Embryonic facial prominence (tissue), 1 donor: Measurements from ENCODE around the gene LARP4.
A peak's percentile ranks its signal among the peaks of the same experiment; 100 is the strongest.
"Not testable (repeated sequence)": the region's sequence is repeated elsewhere in the genome, so short reads cannot be mapped to it uniquely, and the experiment has no call there.

Experiments used
- DNase-seq: peaks from one replicate; pipeline ENCODE4 v3.0.0-alpha.2; 2016; ENCODE audit errors: extremely low spot score

LARP4 gene

DNA sequence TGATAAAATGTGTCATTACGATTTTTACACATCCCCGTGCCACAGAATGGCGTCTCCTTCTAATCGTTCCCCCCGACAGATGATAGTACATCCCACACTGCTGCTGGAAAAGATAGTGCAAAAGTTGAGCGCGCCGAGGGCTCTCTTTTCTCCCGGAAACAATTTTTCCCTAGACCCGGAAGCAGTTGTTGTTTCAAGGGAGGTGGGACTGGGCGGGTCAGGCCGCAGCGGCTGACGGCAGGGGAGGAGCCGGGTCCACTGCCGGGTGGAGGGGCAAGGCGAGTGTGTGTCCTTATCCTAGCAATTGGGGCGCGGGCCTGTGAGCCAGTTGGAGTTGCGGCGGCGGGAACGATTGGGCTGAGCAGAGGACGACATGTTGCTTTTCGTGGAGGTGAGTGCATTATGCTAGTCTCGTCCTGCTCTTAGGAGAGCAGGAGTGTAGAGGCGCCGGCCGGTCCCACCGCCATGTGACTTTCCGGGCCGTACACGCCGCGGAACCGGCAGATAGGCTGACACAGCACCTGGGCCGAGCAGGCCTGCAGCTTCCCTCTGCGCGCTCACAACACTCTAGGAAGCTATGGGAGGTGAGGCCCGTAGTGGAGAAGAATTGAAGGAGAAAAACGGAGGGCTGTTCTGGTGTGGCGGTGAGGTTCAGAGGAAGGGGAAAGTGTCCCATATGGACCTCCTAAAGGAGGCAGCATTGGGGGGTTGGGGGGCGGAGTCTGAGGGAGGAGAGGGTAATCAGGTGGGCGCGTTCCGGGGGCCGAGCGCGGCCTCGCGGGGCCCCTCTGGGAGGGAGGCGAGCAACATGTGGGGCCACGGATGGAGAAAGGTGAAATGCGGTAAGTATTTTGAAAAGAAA lies at the start of gene LARP4:
Gene LARP4 (plus strand): TSS at position 248 of the 862 bp plus-strand sequence. CDS start 126 bp downstream, at position 374.
- peak; percentile 95 for DNase-seq

DNA sequence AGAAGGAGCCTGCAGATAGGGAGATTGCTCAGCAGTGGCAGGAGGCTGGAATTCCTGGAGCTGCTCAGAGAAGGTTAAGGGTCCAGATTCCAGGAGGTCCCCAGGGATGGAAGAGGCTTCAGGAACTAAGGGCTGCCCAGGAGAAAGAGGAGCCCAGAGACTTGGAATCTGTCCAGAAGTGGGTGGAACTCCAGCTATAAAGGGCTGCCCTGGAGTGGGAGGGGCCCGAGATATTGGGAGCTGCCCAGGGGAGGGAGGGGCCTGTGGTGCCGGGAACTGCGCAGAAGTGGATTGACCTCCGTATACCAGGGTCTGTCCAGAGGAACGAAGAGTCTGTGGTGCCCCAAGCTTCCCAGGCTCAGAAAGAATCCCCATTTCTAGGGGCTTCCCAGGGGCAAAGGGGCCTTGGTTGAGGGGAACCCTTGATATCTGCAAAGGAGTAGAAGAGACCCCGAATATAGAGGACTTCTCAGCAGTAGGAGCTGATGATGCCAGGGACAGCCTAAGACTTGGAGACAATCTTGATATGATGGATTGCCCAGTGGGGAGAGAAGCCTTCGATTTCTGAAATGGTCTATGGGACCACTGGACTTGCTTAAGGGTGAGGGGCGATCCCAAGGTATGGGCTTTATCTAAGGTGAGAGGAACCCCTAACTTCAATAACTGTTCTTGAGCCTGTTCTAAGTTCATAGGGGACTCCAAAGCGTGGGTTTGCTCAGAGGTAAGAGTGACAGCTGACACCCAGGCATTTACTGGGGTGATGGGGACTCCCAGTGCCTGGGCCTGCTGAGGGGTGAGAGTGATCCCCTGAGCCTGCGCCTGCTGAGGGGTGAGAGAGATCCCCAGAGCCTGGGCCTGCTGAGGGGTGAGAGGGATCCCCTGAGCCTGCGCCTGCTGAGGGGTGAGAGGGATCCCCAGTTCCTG lies 49.3 kb upstream of the LARP4 start:
- no peak for DNase-seq

DNA sequence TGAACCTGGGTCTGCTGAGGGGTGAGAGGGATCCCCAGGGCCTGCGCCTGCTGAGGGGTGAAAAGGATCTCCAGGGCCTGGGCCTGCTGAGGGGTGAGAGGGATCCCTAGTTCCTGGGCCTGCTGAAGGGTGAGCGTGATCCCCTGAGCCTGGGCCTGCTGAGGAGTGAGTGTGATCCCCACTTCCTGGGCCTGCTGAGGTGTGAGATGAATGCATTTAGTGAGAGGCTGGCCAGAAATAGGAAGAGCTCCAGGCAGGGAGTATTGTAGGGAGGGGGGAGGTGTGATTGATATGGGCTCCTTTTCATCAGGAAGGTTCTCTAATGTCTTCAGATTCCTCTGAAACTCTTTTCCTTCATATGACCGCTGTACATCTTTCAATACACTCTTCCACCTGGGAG lies 47.3 kb upstream of the LARP4 start:
- DNase-seq = no peak

DNA sequence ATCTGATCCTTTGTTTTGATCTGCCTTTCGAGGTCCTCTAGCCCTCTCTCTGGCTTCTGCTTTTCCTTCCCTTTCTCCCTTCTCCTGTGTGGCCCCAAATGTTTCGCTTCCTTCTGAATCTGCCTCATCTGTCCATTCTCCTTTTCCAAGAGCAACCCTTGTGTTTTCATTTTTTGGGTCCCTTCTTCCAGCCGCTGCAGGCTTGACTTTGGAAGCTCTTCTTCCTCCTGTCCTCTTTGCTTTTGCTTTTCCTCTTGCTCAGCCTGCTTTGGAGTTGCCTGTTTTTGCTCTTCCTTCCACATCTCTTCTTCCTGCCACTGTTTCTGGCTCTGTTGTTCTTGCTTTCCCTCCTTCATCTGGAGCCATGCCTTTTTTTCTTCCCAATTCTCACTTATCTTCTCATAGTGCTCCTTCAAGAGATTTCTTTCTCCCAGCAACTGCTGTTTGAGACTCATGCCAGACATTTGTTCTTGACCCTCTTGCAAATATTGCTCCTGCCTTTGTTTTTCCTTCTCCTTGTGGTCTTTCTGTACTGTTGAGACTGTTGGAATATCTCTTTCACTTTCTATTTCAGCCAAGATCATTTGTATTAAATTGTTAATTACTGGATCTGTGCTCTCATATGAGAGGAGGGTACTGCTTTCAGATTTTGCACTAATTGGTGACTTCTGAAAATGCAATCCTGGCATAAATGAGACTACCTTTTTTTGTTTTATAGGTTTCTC lies 46.7 kb upstream of the LARP4 start:
- DNase-seq = no peak

DNA sequence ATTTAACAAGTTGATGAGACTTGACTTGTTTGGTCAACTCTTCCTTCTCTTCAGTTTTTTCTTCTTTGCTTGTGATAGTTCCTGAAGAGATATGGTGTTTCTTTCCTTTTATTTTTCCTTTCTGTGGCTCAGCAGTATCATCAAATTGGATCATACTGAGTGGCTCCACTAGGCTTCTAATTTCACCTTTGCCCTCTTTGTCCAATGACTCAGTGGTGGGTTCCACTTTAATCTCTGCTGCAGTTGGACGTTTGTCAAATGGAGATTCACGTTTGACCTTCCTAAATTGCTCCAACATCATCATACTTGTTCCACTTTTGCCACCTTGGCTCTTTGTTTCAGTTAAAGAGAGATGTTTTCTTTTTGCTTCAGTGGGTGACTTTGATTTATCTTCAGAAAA lies 45.8 kb upstream of the LARP4 start:
- no peak for DNase-seq

DNA sequence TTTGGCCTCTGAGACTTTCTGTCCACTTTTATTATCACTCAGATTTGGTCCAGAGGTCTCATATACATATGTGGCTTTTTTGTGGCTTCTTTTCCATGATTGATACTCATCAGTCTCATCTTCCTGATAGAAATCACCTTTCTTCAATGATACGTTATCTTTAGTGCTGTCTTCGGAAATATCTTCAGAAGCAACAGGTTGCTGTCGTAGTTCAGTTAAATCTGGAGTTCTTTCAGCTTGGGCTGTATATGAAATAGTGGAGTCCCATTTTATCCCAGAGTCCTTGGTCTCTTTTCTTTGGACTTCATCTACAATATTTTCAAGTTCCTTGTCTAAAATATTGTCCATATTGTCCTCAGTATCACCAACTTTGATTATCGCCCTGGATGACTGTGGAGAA lies 45.3 kb upstream of the LARP4 start:
- no peak for DNase-seq

DNA sequence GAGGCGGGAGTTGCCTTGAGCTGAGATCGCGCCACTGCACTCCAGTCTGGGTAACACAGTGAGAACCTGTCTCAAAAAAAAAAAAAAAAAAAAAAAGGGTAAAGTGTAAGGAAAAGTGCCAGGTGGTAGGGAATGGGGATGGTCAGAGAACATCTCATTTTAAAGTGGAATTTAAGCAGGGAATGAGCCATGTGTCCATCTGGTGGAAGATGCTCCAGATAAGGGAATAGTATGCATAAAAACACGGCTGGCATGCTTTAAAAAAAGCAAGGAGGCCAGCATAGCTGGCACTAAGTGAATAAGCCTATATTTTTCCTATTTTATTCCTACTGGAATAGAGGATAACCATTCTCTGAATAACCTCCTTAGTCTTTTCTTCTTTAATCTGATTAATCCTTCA lies 38.0 kb upstream of the LARP4 start:
- DNase-seq = no peak

DNA sequence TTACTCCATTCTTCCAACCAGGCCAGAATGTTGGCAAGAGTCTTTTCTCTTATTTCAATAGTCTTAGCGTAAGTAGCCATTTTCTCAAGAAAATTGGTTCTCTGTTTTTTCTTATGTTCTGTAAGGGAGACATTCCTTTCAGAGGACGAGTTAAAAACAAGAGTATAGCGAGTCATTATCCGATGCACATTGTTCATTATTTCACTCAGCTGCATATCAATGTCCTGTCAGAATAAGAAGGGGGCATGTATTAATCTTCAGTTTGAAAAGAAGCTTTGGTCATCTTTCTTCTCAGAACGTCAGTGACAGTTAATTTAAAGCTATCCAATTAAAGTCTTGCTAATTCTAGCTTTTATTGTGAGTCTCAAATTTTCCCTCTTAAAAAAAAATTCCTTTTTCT lies 37.5 kb upstream of the LARP4 start:
- DNase-seq = no peak

DNA sequence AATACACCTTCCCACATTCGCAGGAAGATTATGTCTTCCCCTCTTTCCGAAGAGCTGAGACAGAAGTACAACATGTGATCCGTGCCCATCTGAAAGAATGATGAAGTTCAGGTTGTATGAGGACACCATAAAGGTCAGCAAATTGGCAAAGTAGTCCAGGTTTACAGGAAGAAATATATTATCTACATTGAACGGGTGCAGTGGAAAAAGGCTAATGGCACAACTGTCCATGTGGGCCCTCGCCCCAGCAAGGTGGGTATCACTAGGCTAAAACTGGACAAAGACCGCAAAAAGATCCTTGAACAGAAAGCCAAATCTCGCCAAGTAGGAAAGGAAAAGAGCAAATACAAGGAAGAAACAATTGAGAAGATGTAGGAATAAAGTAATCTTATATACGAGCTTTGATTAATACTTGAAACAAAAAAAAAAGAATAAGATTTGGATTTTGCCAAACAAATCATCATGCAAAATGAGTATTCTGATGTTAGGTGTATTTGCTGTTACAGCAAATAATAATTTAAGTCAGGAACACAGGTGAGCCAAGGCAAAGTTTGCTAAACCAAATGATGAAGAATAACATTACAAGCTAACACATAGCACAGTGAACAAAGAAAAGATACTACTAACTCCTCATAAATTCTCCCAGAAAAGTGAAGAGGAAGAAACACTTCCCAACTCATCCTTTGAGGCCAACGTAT lies 34.8 kb upstream of the LARP4 start:
- no peak for DNase-seq

DNA sequence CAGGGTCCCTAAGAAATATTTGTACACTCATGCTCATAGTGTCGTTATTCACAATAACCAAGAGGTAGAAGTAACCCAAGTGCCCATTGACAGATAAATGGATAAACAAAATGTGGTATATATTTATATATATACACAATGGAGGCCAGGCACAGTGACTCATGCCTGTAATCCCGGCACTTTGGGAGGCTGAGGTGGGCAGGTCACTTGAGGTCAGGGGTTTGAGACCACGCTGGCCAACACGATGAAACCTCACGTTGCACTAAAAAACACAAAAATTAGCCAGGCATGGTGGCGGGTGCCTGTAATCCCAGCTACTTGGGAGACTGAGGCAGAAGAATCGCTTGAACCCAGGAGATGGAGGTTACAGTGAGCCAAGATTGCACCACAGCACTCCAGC lies 30.0 kb upstream of the LARP4 start:
- DNase-seq = not testable (repeated sequence)

DNA sequence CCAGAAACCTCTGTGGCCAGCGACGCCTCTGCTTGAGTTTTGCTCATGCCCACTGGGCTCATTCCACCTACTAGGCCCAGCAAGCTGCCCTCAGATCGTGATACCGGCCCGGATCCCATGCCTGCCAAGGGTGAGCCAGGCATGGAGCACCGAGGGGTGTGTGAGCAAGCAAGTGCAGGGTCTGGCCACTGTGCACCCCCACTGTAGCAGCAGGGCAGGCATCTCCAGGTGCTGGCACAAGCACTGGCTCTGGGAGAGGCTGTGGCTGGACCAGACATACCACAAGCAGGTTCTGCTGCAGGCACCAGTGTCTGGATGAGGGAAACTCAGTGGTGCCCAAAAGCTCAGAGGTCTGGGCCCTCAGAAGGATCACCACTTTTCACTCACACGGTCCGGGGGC lies 24.9 kb upstream of the LARP4 start:
- DNase-seq = no peak

DNA sequence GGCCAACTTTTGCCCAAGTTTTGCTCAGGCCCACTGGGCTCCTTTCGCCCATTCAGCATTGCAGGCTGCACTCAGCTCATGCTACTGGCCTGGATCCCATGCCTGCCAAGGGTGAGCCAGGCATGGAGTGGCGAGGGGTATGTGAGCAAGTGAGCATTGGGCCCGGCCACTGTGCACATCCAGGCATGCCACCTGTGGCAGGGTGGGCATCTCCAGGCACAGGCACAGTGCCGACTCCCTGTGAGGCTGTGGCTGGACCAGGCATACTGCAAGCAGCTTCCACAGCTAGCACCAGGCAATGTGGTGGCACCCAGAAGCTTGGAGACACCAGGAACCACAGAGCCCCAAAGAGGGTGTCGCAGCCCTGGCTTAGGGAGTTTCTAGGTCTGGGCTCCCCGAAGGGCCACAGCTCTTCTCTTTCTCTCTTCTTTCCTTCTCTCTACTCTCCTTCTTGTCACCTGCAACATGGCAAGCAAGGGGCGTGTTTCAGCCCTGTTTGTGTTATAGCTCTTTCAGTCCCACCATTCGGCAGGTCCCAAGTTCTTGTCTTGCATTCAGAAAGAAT lies 19.8 kb upstream of the LARP4 start:
- DNase-seq = no peak

DNA sequence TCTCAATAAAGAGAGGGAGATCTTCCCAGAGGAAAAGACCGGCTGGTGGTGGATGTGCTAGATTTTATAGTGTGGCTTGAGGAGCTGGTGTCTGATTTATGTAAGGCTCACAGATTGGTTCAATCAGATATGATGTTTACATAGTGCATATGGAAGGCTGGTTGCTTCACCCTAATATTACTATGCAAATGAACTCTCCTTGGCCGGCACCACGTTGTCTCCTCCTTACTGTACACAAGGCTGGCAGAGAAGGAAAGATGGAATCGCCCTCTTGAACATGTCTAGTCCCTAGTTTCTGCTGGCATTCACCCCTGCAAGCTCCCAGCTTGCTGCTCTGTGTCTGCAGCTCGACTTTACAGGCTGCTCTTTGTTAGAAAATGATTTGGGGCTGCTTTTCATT lies 13.2 kb upstream of the LARP4 start:
- DNase-seq = peak; percentile 24

DNA sequence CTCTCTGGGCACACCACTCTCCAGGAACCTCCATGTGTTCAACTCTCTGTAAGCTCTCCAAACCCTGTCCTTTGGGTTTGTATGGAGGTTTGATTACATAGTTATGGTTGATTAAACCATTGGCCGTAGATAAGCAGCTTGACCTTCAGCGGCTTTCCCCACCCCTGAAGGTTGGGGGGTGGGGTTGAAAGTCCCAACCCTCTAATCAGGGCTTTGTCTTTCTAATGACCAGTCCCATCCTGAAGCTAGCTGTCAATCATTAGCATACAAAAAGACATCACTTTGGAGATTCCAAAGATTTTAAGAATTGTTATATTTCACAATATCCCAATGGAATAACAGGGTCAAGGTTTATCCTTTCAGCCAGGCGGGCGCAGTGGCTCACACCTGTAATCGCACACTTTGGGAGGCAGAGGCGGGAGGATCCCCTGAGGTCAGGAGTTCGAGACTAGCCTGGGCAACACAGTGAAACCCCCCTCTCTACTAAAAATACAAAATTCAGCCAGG lies 12.7 kb upstream of the LARP4 start:
- no peak for DNase-seq

DNA sequence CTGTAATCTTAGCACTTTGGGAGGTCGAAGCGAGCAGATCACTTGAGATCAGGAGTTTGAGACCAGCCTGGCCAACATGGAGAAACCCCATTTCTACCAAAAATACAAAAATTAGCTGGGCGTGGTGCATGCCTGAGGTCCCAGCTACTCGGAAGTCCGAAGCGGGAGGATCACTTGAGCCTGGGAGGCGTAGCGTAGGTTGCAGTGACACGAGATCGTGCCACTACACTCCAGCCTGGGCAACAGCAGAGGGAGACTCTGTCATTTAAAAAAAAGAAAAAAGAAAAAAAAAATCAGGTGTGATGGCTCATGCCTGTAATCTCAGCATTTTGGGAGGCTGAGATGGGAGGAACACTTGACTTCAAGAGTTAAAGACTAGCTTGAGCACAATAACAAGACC lies 11.9 kb upstream of the LARP4 start:
- not testable (repeated sequence) for DNase-seq

DNA sequence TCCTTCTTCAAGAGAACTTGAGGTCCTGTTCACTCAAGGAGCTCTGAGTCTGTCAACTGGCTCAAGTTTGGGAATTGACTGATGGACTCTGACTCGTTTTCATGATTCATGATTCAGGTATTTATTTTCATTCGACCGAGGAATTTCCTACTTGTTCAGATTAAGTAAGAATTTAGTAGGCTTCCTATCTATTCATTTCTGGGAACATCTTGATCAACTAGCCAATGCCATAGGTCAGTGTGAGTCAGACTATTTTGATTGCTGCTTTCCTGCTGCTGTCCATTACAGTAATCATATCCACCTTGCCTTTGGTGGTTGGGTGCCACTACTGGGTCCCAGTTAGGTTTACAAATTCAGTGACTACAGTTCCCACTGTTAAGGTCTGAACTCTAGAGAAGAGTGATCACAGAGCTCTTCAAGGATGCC lies 10.4 kb upstream of the LARP4 start:
- DNase-seq = no peak

DNA sequence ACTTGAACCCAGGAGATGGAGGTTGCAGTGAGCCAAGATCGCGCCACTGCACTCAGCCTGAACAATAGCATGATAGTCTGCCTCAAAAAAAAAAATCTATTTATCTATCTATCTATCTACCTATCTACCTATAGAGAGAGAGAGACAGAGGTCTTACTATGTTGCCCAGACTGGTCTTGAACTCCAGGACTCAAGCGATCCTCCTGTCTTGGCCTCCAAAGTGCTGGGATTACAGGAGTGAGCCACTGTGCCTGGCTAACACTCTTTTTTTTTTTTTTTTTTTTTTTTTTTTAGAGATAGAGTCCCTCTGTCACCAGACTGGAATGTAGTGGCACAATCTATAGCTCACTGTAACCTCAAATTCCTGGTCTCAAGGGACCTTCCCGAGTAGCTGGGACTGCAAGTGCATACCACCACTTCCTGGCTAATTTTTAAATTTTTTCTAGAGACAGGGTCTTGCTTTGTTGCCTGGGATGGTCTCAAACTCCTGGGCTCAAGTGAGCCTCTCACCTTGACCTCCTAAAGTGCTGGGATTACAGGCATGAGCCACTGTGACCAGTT lies 6.1 kb upstream of the LARP4 start:
- no peak for DNase-seq

DNA sequence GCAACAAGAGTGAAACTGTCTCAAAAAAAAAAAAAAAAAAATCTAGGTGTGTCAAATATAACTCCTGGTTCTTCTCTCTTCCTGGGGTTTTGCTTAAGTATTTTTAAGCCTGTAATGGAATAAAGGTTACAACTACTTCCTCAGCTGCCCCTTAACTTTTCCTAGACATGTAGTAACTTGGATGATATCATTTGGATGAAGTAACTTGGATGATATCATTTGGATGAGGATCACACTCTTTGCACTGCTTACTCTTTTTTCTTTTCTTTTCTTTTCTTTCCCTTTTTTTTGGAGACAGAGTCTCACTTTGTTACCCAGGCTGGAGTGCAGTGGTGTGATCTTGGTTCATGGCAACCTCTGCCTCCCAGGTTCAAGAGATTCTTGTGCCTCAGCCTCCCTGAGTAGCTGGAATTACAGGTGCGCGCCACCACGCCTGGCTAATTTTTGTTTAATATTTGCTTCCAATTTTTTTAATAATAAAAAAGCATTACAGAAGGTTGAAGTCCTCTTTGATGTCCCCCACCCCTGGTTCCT lies 3.5 kb upstream of the LARP4 start:
- DNase-seq = no peak

DNA sequence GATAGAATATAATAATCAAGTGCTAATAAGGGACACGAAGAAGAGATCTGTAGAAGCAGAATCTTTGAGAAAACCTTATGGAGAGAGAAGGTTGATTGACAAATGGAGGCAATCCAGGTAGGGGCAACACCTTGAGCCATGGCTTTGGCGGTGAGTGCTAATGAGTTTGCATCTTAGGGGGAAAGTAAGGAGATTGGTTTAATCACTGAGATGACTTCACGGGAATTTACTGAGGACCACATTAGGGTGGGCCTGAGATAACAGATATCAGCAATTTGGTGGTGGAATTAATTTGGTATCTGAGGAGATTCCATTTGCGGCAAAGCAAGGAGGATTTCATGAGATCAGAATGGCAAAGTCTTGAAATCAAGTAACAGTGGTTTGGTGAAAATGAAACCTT lies 1.8 kb upstream of the LARP4 start:
- DNase-seq = no peak

DNA sequence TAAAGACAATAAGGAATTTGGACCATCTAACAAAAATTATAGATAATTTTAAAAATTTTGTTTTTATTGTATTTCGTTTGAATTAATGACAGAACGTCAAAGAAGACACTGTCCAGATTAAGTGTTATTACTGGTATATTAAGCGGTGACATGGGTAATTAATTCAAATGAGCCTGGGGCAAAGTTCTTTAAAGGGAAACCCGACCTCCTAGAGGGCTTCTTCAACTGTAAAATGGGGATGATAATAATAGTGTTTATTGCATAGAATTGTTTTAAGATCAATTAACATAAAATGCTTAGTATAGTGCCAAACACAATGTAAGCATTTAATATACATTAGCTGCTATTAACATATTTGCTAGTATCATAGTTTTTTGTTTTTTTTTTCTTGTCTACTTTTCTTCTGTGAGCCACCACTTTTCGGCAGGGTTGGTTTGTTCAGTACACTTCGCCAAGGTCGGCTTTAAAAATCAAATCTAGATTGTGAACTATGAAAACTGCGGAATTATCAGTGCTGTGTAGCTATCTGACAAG lies 514 bp upstream of the LARP4 start:
- DNase-seq = no peak
